Heart right ventricle (tissue), 16 donors: ENCODE measurements around the gene OR9Q1. TPM values are rescaled to one million over a fixed set of nuclear protein-coding genes. Genes with fewer than 3 reads are reported as not detected.

Experiments used
- ATAC-seq, 8 donors: fragments of 200-7000 bp; cut with Tn5 transposase; one replicate each; pipeline ENCODE4 v1.9.1; 2020; ENCODE audit warnings: mild to moderate bottlenecking in 8 of 8, moderate library complexity in 8 of 8, moderate number of reproducible peaks in 1 of 8
- DNase-seq, 2 donors: peaks; one replicate each; pipeline ENCODE4 v3.0.0-alpha.2; 2020
- H3K27ac ChIP-seq, 10 donors: fragments of 200-600 bp; sonication (generic) in 2 of 10; one replicate each; pipeline versions ENCODE4 v1.5.0 to v1.8.0; 2020 to 2022; ENCODE audit warnings: mild to moderate bottlenecking in 3 of 10
- H3K27me3 ChIP-seq, 7 donors: fragments of 200-600 bp; one replicate each; pipeline ENCODE4 v1.8.0; 2021 to 2022; ENCODE audit warnings: mild to moderate bottlenecking in 2 of 7
- H3K36me3 ChIP-seq, 9 donors: fragments of 200-600 bp; sonication (generic) in 1 of 9; one replicate each; pipeline versions ENCODE4 v1.5.0 to v1.8.0; 2020 to 2022; ENCODE audit warnings: mild to moderate bottlenecking in 2 of 9
- H3K4me1 ChIP-seq, 9 donors: fragments of 200-600 bp; sonication (generic) in 1 of 9; one replicate each; pipeline versions ENCODE4 v1.5.0 to v1.8.0; 2020 to 2022; ENCODE audit warnings: mild to moderate bottlenecking in 4 of 9
- H3K4me3 ChIP-seq, 10 donors: fragments of 200-600 bp; sonication (generic) in 2 of 10; one replicate each; pipeline versions ENCODE4 v1.5.0 to v1.8.0; 2020 to 2022; ENCODE audit warnings: mild to moderate bottlenecking in 7 of 10, moderate library complexity in 2 of 10
- H3K9me3 ChIP-seq, 11 donors: fragments of 200-600 bp in 10 of 11; sonication (generic) in 2 of 11; one replicate each; pipeline versions ENCODE4 v1.5.0 to v1.8.0; 2013 to 2022; ENCODE audit warnings: mild to moderate bottlenecking in 2 of 11, control low read depth in 1 of 11, moderate library complexity in 1 of 11
- WGBS, 2 donors: extraction: QIAGEN DNeasy Blood & Tissue Kit; methylation state at CpG; one replicate each; pipeline ENCODE4 v1.1.7; 2013; ENCODE audit warnings: inconsistent platforms in 1 of 2; 5-methylcytosine and 5-hydroxymethylcytosine counted together
- intact Hi-C, 10 donors: fragments of 100-400 bp; cut with DNase I; formaldehyde crosslinking; loops; one replicate each; pipeline versions ENCODE4 v1.11.1 to v1.14.2; 2022
- polyA plus RNA-seq, 2 donors: library from polyadenylated mRNA; stranded (reverse); fragments of 200-250 nt; gene quantifications; one replicate each; pipeline ENCODE4 v1.2.3, GENCODE V29; 2013
- total RNA-seq, 10 donors: library from RNA; stranded (reverse); fragmentation: NEBNext Ultra II Directional in 3 of 10; extraction: Animal tissue kit (Norgen Biotek cat#: 25700) in 3 of 10; gene quantifications; one replicate each; pipeline versions ENCODE4 v1.2.1 to v1.2.4, GENCODE V29; 2021 to 2023
- TF ChIP-seq, protein P1 (sequence below), 9 donors: fragments of 200-600 bp; sonication (generic) in 2 of 9; IDR thresholded peaks; one replicate each; pipeline versions ENCODE4 v1.5.0 to v1.8.0; 2021 to 2022; ENCODE audit warnings: antibody characterized with exemption in 9 of 9, mild to moderate bottlenecking in 5 of 9, moderate library complexity in 1 of 9
- donor health status: Arrhythmogenic right ventricular cardiomyopathy.
- donor health status: ischemic (EF 13 %, LVEDD 7.1; RV severe dilation, severe dysfunction).
- donor health status: healthy with polysubstance abuse.
- donor health status: DM: no; HTN: yes; CAD: no.
- donor health status: DM: no; HTN: no; CAD: no.
- donor health status: ischemic (EF 25% LVEDD 6.9; RV normal size, moderate dysfunction).
- donor health status: ischemic (EF 25% LVEDD 5.7; RV mildly dilated, moderate dysfunction).
- donor health status: healthy.
- donor health status: DM: yes; HTN: yes; CAD: no.
- donor health status: Ischemic cardiomyopathy.
- donor health status: ischemic (EF 35%, LVEDD 5.7; RV mildly dilated, moderate dysfunction).
- donor health status: nonischemic (EF 11% LVEDD 7.7; RV severe dilation, severe dysfunction).
- donor health status: DM: yes; HTN: yes; CAD: no.
- donor health status: PGD.
- donor health status: ischemic (EF 29% LVEDD 5.4; RV normal size, mild dysfunction).
- donor health status: nonischemic (EF 23%, LVEDD 6.1; RV moderate dilation, normal function).

OR9Q1 gene
- total and polyA plus RNA-seq, 12 donors: not detected

DNA sequence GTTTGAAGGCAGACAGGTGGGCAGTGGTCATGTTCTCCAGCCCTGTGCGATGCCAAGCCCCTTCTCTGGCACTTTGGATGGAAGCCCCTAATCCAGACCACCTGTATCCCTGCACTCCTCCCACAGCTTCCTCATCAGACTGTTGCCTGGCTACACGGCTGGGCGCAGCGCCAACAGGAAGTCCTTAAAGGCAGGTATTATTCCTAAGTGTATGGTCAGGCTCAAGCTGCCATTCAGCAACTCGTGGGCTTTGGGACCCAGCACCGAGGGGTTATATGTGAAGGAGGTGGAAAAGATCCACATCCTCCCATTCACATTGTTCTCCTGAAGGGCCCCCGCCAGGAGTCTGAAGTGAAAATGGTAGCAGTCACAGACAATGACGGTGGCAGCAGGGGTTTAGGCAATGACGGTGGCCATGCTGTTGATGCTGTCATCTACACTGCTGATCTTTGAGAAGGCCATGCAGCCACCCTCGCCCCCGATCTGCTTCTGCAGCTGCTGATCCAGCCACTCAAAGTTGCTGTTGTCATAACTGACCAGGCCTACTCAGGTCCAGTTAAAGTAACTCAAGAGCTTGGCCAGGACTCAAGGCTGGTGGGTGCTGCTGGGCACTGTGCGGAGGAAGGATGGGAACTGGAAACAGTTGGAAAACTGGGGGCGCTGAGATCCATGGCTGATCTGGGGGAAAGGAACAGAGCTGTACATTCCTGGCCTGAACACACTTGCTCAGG, 34.8 kb downstream of the OR9Q1 start:
- TF ChIP-seq, protein P1, sequence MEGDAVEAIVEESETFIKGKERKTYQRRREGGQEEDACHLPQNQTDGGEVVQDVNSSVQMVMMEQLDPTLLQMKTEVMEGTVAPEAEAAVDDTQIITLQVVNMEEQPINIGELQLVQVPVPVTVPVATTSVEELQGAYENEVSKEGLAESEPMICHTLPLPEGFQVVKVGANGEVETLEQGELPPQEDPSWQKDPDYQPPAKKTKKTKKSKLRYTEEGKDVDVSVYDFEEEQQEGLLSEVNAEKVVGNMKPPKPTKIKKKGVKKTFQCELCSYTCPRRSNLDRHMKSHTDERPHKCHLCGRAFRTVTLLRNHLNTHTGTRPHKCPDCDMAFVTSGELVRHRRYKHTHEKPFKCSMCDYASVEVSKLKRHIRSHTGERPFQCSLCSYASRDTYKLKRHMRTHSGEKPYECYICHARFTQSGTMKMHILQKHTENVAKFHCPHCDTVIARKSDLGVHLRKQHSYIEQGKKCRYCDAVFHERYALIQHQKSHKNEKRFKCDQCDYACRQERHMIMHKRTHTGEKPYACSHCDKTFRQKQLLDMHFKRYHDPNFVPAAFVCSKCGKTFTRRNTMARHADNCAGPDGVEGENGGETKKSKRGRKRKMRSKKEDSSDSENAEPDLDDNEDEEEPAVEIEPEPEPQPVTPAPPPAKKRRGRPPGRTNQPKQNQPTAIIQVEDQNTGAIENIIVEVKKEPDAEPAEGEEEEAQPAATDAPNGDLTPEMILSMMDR (IDR thresholded peaks at IDR 0.05): no peak
- intact Hi-C loops: no loop called here
- Histone ChIP-seq H3K9me3 (peaks cover 0 to 8% (median 0%) of the 10 kb centered on the region in 11 donors), H3K27me3 (no peaks in the 10 kb centered on the region), H3K4me3 (no peak overlapping the region), H3K4me1 (peaks cover 0 to 23% (median 13%) of the 10 kb centered on the region in 9 donors), H3K27ac (peak overlapping the region in 8 of 10 donors; percentile 8 to 83 (median 42)), H3K36me3 (no peaks in the 10 kb centered on the region)
- peak; percentile 7 to 14 for DNase-seq
- ATAC-seq: peak; percentile 19 to 78 (median 58)
- WGBS, 2 donors: 55 to 57% methylated on average over 13 of the region's 13 CpGs

DNA sequence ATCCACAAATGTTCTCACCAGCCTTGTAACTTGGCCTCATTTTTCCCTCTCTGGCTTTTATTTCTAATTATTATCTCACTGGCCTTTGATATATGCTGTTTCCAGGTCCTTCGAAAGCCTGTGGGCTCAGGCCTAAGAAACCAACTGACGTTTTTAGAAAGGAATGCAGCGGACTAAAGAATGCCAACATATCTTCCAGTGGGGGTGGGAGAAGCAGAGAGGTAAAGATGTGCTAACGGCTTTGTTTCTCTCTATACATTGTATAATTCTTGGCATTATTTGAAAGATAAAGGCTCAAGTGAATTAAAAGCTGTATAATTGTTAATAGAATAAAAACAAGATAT, 35.3 kb downstream of the OR9Q1 start:
- no peak overlapping the region for H3K4me3 ChIP-seq
- TF ChIP-seq, protein P1 (IDR thresholded peaks at IDR 0.05): no peak
- peak; percentile 50 to 91 (median 71) for ATAC-seq
- H3K9me3 ChIP-seq: peaks cover 0 to 8% (median 0%) of the 10 kb centered on the region in 11 donors
- peaks cover 0 to 23% (median 13%) of the 10 kb centered on the region in 9 donors for H3K4me1 ChIP-seq
- H3K27me3 ChIP-seq: no peaks in the 10 kb centered on the region
- H3K36me3 ChIP-seq: no peaks in the 10 kb centered on the region
- H3K27ac ChIP-seq: peak overlapping the region in 8 of 10 donors; percentile 8 to 83 (median 42)
- no peak for DNase-seq
- intact Hi-C loops: no loop called here
- 33 to 41% methylated on average over 4 of the region's 4 CpGs for WGBS, 2 donors

DNA sequence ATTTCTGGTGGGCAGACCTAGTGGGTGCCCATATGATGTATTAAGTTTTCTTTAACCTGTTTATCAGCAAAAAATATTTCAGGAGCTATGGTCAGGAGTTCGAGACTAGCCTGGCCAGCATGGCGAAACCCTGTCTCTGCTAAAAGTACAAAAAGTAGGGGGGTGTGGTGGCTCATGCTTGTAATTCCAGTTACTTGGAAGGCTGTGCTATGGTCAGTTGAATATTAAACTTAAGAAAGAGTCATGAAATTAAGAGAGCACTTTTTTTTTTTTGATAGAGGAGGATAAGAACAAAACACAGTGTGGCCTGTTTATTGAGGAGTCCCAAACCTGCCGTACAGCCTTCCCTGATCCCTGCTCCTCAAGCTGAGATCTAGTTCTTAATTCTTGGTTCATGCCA, 36.9 kb downstream of the OR9Q1 start:
- Histone ChIP-seq H3K27ac (no peak overlapping the region), H3K36me3 (no peaks in the 10 kb centered on the region), H3K4me1 (peaks cover 0 to 23% (median 13%) of the 10 kb centered on the region in 9 donors), H3K27me3 (no peaks in the 10 kb centered on the region), H3K4me3 (no peak overlapping the region), H3K9me3 (peaks cover 0 to 5% (median 0%) of the 10 kb centered on the region in 11 donors)
- intact Hi-C loops: loop anchor here in 1 of 10 donors (10.0 kb wide), 1 partner anchor 64 kb away; the partner anchor contains the start of gene OR9I1
- DNase-seq: no peak
- no peak for ATAC-seq
- TF ChIP-seq, protein P1 (IDR thresholded peaks at IDR 0.05): no peak
- 92 to 94% methylated on average over 3 of the region's 3 CpGs for WGBS, 2 donors

DNA sequence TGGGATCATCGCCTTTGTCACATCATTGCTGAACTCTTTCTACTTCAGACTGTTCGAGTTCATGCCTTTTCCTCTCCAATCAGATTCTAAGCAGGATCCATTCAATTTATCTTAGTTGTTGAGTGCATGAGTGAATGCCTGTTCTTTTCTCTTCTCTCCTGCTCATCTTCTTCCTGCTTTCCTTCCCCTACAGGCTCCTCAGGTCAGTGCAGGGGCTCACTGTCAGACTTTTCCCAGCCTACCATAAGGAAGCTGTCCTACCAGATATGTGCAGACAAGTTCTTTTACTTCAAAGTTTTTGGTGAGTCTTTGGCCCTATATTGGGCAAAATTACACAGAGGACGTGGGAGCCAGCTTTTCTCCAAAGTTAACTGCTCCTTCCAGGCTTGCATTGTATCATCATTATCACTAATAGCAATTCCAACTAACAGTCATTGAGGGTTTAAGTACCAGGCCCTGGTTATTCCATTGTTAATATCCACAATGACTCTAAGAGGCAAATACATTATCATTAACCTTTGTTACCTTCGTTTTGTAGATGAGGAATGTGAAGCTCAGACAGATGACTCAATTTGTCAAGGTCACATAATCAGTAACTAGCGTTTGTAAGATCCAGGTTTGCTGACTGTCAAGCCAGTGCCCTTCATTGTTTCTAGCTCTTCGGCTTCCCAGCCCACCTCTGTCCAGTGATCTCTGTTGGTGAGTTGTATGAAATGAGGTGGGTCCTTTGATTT, 37.4 kb downstream of the OR9Q1 start:
- ATAC-seq (no peak), DNase-seq (no peak)
- Histone ChIP-seq H3K36me3 (no peaks in the 10 kb centered on the region), H3K4me1 (peaks cover 0 to 23% (median 13%) of the 10 kb centered on the region in 9 donors), H3K27ac (no peak overlapping the region), H3K27me3 (no peaks in the 10 kb centered on the region), H3K9me3 (peaks cover 0 to 1% (median 0%) of the 10 kb centered on the region in 11 donors), H3K4me3 (no peak overlapping the region)
- 65 to 69% methylated on average over 6 of the region's 6 CpGs for WGBS, 2 donors
- TF ChIP-seq, protein P1 (IDR thresholded peaks at IDR 0.05): no peak
- intact Hi-C loops: loop anchor here in 1 of 10 donors (10.0 kb wide), 1 partner anchor 64 kb away; the partner anchor contains the start of gene OR9I1
